ENCODE results near the gene MAD2L1BP. TPM values are rescaled to one million over a fixed set of nuclear protein-coding genes. Genes with fewer than 3 reads are reported as not detected.

MAD2L1BP gene
- total RNA-seq, 1 experiment from 2014 or later = 36.6 TPM

DNA sequence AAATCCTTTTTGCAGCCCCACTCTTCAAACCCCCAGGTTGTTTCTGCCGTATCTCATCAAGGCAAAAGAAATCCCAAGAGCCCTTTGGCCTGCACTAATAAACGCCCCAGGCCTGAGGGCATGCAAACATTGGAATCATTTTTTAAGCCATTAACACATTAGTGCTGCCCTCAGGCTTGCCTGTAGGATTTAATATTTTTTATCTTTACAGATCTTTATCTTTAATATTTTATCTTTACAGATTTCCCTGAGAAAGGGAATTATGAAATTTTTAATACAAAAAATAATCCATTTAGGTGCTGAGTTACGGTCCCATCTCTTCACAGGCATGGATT lies 21.3 kb upstream of the MAD2L1BP start:
- no peak for TF ChIP-seq EZH2phosphoT487 (IDR thresholded peaks at IDR 0.05; ENCODE audit: borderline replicate concordance)
- no peak for TF ChIP-seq EGR1 (IDR thresholded peaks at IDR 0.05; ENCODE audit: low read depth)
- no peak for TF ChIP-seq TCF7L2 (IDR thresholded peaks at IDR 0.05; ENCODE audit: borderline replicate concordance, extremely low read depth, insufficient read depth, insufficient read length)
- TF ChIP-seq ZFX (IDR thresholded peaks at IDR 0.05) = no peak
- no peak for TF ChIP-seq SIN3A (IDR thresholded peaks at IDR 0.05; ENCODE audit: low read depth)
- TF ChIP-seq, protein P1, sequence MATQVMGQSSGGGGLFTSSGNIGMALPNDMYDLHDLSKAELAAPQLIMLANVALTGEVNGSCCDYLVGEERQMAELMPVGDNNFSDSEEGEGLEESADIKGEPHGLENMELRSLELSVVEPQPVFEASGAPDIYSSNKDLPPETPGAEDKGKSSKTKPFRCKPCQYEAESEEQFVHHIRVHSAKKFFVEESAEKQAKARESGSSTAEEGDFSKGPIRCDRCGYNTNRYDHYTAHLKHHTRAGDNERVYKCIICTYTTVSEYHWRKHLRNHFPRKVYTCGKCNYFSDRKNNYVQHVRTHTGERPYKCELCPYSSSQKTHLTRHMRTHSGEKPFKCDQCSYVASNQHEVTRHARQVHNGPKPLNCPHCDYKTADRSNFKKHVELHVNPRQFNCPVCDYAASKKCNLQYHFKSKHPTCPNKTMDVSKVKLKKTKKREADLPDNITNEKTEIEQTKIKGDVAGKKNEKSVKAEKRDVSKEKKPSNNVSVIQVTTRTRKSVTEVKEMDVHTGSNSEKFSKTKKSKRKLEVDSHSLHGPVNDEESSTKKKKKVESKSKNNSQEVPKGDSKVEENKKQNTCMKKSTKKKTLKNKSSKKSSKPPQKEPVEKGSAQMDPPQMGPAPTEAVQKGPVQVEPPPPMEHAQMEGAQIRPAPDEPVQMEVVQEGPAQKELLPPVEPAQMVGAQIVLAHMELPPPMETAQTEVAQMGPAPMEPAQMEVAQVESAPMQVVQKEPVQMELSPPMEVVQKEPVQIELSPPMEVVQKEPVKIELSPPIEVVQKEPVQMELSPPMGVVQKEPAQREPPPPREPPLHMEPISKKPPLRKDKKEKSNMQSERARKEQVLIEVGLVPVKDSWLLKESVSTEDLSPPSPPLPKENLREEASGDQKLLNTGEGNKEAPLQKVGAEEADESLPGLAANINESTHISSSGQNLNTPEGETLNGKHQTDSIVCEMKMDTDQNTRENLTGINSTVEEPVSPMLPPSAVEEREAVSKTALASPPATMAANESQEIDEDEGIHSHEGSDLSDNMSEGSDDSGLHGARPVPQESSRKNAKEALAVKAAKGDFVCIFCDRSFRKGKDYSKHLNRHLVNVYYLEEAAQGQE (IDR thresholded peaks at IDR 0.05; ENCODE audit: low read depth) = no peak
- TF ChIP-seq ELF1 (IDR thresholded peaks at IDR 0.05; ENCODE audit: borderline replicate concordance, low read depth) = no peak
- TF ChIP-seq, protein P2, sequence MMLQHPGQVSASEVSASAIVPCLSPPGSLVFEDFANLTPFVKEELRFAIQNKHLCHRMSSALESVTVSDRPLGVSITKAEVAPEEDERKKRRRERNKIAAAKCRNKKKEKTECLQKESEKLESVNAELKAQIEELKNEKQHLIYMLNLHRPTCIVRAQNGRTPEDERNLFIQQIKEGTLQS (IDR thresholded peaks at IDR 0.05) = no peak
- TF ChIP-seq, protein P3, sequence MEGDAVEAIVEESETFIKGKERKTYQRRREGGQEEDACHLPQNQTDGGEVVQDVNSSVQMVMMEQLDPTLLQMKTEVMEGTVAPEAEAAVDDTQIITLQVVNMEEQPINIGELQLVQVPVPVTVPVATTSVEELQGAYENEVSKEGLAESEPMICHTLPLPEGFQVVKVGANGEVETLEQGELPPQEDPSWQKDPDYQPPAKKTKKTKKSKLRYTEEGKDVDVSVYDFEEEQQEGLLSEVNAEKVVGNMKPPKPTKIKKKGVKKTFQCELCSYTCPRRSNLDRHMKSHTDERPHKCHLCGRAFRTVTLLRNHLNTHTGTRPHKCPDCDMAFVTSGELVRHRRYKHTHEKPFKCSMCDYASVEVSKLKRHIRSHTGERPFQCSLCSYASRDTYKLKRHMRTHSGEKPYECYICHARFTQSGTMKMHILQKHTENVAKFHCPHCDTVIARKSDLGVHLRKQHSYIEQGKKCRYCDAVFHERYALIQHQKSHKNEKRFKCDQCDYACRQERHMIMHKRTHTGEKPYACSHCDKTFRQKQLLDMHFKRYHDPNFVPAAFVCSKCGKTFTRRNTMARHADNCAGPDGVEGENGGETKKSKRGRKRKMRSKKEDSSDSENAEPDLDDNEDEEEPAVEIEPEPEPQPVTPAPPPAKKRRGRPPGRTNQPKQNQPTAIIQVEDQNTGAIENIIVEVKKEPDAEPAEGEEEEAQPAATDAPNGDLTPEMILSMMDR (IDR thresholded peaks at IDR 0.05 in 2 of 3, conservative IDR thresholded peaks at IDR 0.05 in 1 of 3; ENCODE audit: borderline replicate concordance in 1 of 3, insufficient read depth in 1 of 3, low read depth in 2 of 3, low read length in 2 of 3) = no peak
- ATAC-seq (no peak), DNase-seq (ENCODE audit: low read depth, low spot score) (no peak)
- Histone ChIP-seq H3K27ac (ENCODE audit: low read depth, low read length) (no peak overlapping the region), H2AFZ (ENCODE audit: low read depth, low read length, poor library complexity, severe bottlenecking) (no peak overlapping the region), H3K4me1 (ENCODE audit: control insufficient read depth in 1 of 2, insufficient read depth in 2 of 2, low read length in 2 of 2) (no peaks in the 10 kb centered on the region), H3K27me3 (ENCODE audit: insufficient read depth, low read length) (no peaks in the 10 kb centered on the region), H3K9ac (ENCODE audit: low read length) (no peak overlapping the region), H4K20me1 (ENCODE audit: insufficient read depth) (no peaks in the 10 kb centered on the region), H3K79me2 (ENCODE audit: insufficient read depth, low read length) (no peaks in the 10 kb centered on the region), H3K4me3 (replicated peaks in 1 of 2; ENCODE audit: low read depth in 1 of 2, low read length in 2 of 2) (no peak overlapping the region), H3K4me2 (ENCODE audit: low read length) (no peak overlapping the region), H3K36me3 (ENCODE audit: control insufficient read depth in 1 of 2, insufficient read depth in 2 of 2, low read length in 2 of 2) (peaks cover 15 to 23% of the 10 kb centered on the region in 2 experiments; a peak in 3 of 4 replicates), H3K9me3 (ENCODE audit: control insufficient read depth in 1 of 2, insufficient read depth in 1 of 2, low read depth in 1 of 2, low read length in 2 of 2) (no peaks in the 10 kb centered on the region), H3K9me2 (ENCODE audit: insufficient read depth) (no peaks in the 10 kb centered on the region)
- ChIA-PET RAD21 (ENCODE audit: low non-redundant PET in 1 of 2, low total read pairs in 2 of 2, uncharacterized antibody in 2 of 2, unreplicated experiment in 2 of 2) (no interaction called here), POLR2A (interaction anchor here (2.5 kb wide), 1 partner anchor 13 kb away, joined by 7 read pairs; no protein-coding TSS in a partner anchor), CTCF (no interaction called here)
- intact Hi-C loops (cut with micrococcal nuclease) = no loop called here
- no TSS peak for BruUV-seq (replicated peaks)
